K562 (cell line): Measurements from ENCODE around the gene RREB1. TPM values are rescaled to one million over a fixed set of nuclear protein-coding genes. Genes with fewer than 3 reads are reported as not detected.

Experiments
- ARHGAP35 ChIP-seq: fragments of 450-650 bp; IDR thresholded peaks from 2 replicates; pipeline ENCODE4 v1.6.1; 2018; ENCODE audit not compliant: partially characterized antibody
- ARID2 ChIP-seq: fragments of 450-650 bp; IDR thresholded peaks from 2 replicates; pipeline ENCODE4 v1.6.1; 2017; ENCODE audit warnings: antibody characterized with exemption, mild to moderate bottlenecking
- CBX3 ChIP-seq, 2 experiments: IDR thresholded peaks; 1 replicate in 1 of 2; 2 replicates in 1 of 2; pipeline ENCODE4 v1.6.1; 2012; ENCODE audit warnings: inconsistent platforms in 2 of 2, low read length in 2 of 2, borderline replicate concordance in 1 of 2, control low read depth in 1 of 2
- CEBPG ChIP-seq, 3 experiments: fragments of 200-800 bp in 1 of 3; sonication (Bioruptor generic) in 1 of 3; sonication (generic) in 1 of 3; formaldehyde crosslinking in 1 of 3; IDR thresholded peaks in 2 of 3; conservative IDR thresholded peaks in 1 of 3; 2 replicates each; pipeline versions ENCODE4 v1.6.1 to v1.8.0; 2016 to 2022; ENCODE audit warnings: missing compliant biosample characterization in 2 of 3, missing genetic modification characterization in 2 of 3, mild to moderate bottlenecking in 1 of 3, missing genetic modification reagents in 1 of 3
- E2F5 ChIP-seq: sonication (generic); formaldehyde crosslinking; IDR thresholded peaks from 2 replicates; pipeline ENCODE4 v1.8.0; 2022; ENCODE audit warnings: mild to moderate bottlenecking, missing genetic modification reagents
- EP400 ChIP-seq: fragments of 450-650 bp; IDR thresholded peaks from 2 replicates; pipeline ENCODE4 v1.6.1; 2017; ENCODE audit warnings: antibody characterized with exemption, mild to moderate bottlenecking, moderate library complexity
- GABPB2 ChIP-seq: fragments of 250-450 bp; sonication (Bioruptor Pico); conservative IDR thresholded peaks from 2 replicates; pipeline ENCODE4 v1.5.1; 2021; ENCODE audit warnings: mild to moderate bottlenecking
- GTF3C2 ChIP-seq: IDR thresholded peaks from 3 replicates; pipeline ENCODE4 v1.6.1; 2011; ENCODE audit warnings: borderline replicate concordance, mild to moderate bottlenecking, moderate library complexity; ENCODE audit not compliant: insufficient read length; ENCODE audit errors: extremely low read depth
- MCM3 ChIP-seq: fragments of 450-650 bp; IDR thresholded peaks from 2 replicates; pipeline ENCODE4 v1.6.1; 2016
- MED1 ChIP-seq: sonication (generic); formaldehyde crosslinking; IDR thresholded peaks from 2 replicates; pipeline ENCODE4 v1.8.1; 2023; ENCODE audit warnings: missing genetic modification reagents, borderline replicate concordance
- PCBP1 ChIP-seq: fragments of 200-400 bp; formaldehyde crosslinking; IDR thresholded peaks from 2 replicates; pipeline ENCODE4 v1.6.1; 2018; ENCODE audit warnings: mild to moderate bottlenecking, low read depth, low read length; ENCODE audit not compliant: poor library complexity, severe bottlenecking
- POLR2H ChIP-seq: IDR thresholded peaks from 2 replicates; pipeline ENCODE4 v1.6.1; 2016; ENCODE audit warnings: missing genetic modification characterization, low read depth, mild to moderate bottlenecking, control low read depth, missing compliant biosample characterization, moderate library complexity
- RBM34 ChIP-seq: fragments of 200-400 bp; formaldehyde crosslinking; IDR thresholded peaks from 2 replicates; pipeline ENCODE4 v1.6.1; 2018; ENCODE audit warnings: low read length, borderline replicate concordance; ENCODE audit not compliant: insufficient read depth
- RBM39 ChIP-seq: fragments of 200-400 bp; formaldehyde crosslinking; optimal IDR thresholded peaks from 2 replicates; pipeline ENCODE3; 2018; ENCODE audit warnings: low read depth, low read length
- RHOXF2B ChIP-seq: fragments of 250-450 bp; sonication (Bioruptor Pico); conservative IDR thresholded peaks from 2 replicates; pipeline ENCODE4 v1.5.1; 2021
- RNF2 ChIP-seq: sonication (generic); IDR thresholded peaks from 2 replicates; pipeline ENCODE4 v1.6.1; 2016
- RUNX1 ChIP-seq: sonication (generic); IDR thresholded peaks from 2 replicates; pipeline ENCODE4 v1.6.1; 2016; ENCODE audit warnings: antibody characterized with exemption, low read depth
- SIN3A ChIP-seq, 2 experiments: fragments of 150-350 bp in 1 of 2; IDR thresholded peaks; 2 replicates each; pipeline ENCODE4 v1.6.1; 2011 to 2016; ENCODE audit warnings: borderline replicate concordance in 2 of 2, low read depth in 2 of 2, low read length in 2 of 2, mild to moderate bottlenecking in 2 of 2, moderate library complexity in 2 of 2; ENCODE audit not compliant: control insufficient read depth in 1 of 2
- TEAD2 ChIP-seq: fragments of 450-650 bp; IDR thresholded peaks from 2 replicates; pipeline ENCODE4 v1.6.1; 2016; ENCODE audit warnings: missing genetic modification characterization, control low read depth, missing compliant biosample characterization
- TRIM24 ChIP-seq, 2 experiments: fragments of 450-650 bp; IDR thresholded peaks; 2 replicates each; pipeline ENCODE4 v1.6.1; 2016
- TRIM28 ChIP-seq: fragments of 450-650 bp; IDR thresholded peaks from 2 replicates; pipeline ENCODE4 v1.6.1; 2017
- ZNF133 ChIP-seq: fragments of 250-450 bp; sonication (Bioruptor Pico); IDR thresholded peaks from 2 replicates; pipeline ENCODE4 v1.4.0; 2020; ENCODE audit warnings: mild to moderate bottlenecking
- ZNF175 ChIP-seq: fragments of 200-800 bp; sonication (Bioruptor generic); IDR thresholded peaks from 2 replicates; pipeline ENCODE4 v1.6.1; 2016; ENCODE audit warnings: low read depth, mild to moderate bottlenecking, missing genetic modification characterization, missing compliant biosample characterization
- ZNF23 ChIP-seq: fragments of 250-450 bp; sonication (Bioruptor Pico); IDR thresholded peaks from 2 replicates; pipeline ENCODE4 v1.4.0; 2020; ENCODE audit warnings: mild to moderate bottlenecking
- ZNF282 ChIP-seq: sonication (generic); formaldehyde crosslinking; IDR thresholded peaks from 2 replicates; pipeline ENCODE4 v1.8.1; 2023; ENCODE audit warnings: missing genetic modification reagents
- ZNF778 ChIP-seq: fragments of 450-650 bp; formaldehyde crosslinking; IDR thresholded peaks from 2 replicates; pipeline ENCODE4 v1.4.0; 2020; ENCODE audit warnings: mild to moderate bottlenecking, moderate library complexity
- ZNF79 ChIP-seq: fragments of 250-450 bp; sonication (Bioruptor Pico); IDR thresholded peaks from 2 replicates; pipeline ENCODE4 v1.4.0; 2020; ENCODE audit warnings: low read depth, mild to moderate bottlenecking, moderate library complexity
- polyA plus RNA-seq, 8 experiments: library from polyadenylated mRNA; depleted of rRNA in 4 of 8; stranded (reverse) in 5 of 8; unstranded in 3 of 8; fragments of >200 nt; fragmentation: Nextera tagmentation in 2 of 8; fragmentation: Illumina TruSeq in 1 of 8; extraction: Ambion mirVana in 2 of 8; extraction: Trizol in 1 of 8; gene quantifications; 2 replicates each; pipeline versions ENCODE4 v1.2.1 to v1.2.3, GENCODE V29; 2011 to 2014; ENCODE audit warnings: inconsistent platforms in 1 of 8, missing spikeins in 1 of 8
- total RNA-seq, 7 experiments: library from RNA; depleted of rRNA in 6 of 7; stranded (reverse); fragments of >200 nt in 6 of 7; fragmentation: Illumina TruSeq in 2 of 7; extraction: Trizol in 2 of 7; gene quantifications; 2 replicates each; pipeline versions ENCODE4 v1.2.1 to v1.2.3, GENCODE V29; 2011 to 2021; ENCODE audit warnings: low replicate concordance in 1 of 7

RREB1 gene
- total and polyA plus RNA-seq, 9 of the 15 experiments (the other 6 are each of a cell fraction or from before 2014, with no cell fraction given) = 3.3 to 64.2 (median 19.3) TPM

- TF ChIP-seq CEBPG (CRISPR knock-in tag; IDR thresholded peaks at IDR 0.05) (peak; percentile 63), CEBPG (tag; conservative IDR thresholded peaks at IDR 0.05 in 1 of 2, IDR thresholded peaks at IDR 0.05 in 1 of 2) (no peak), CBX3 (IDR thresholded peaks at IDR 0.05; ENCODE audit: borderline replicate concordance in 1 of 2, low read length in 2 of 2) (no peak; a peak in 1 of 3 replicates), SIN3A (IDR thresholded peaks at IDR 0.05; ENCODE audit: borderline replicate concordance in 2 of 2, control insufficient read depth in 1 of 2, low read depth in 2 of 2, low read length in 2 of 2) (peak; percentile 71 to 83; a peak in 2 of 4 replicates), RUNX1 (0 out of 2 replicates have a peak, but pooled peaks have one; percentile 25), ZNF175 (CRISPR knock-in tag) (no peak), GTF3C2 (no peak), MED1 (CRISPR knock-in tag) (no peak), TEAD2 (tag) (no peak), RBM39 (no peak), ZNF778 (CRISPR knock-in tag) (no peak), ZNF133 (CRISPR knock-in tag) (no peak), ZNF282 (CRISPR knock-in tag) (no peak), GABPB2 (CRISPR knock-in tag) (no peak), RHOXF2B (CRISPR knock-in tag) (no peak), EP400 (peak; percentile 90), PCBP1 (no peak), ARID2 (no peak), MCM3 (no peak), ARHGAP35 (no peak), TRIM24 (IDR thresholded peaks at IDR 0.05) (0 out of 4 replicates have a peak, but pooled peaks of 1 of the 2 experiments have one; percentile 43), RBM34 (no peak), ZNF23 (CRISPR knock-in tag) (no peak), ZNF79 (CRISPR knock-in tag) (no peak), RNF2 (no peak), POLR2H (tag) (peak; percentile 52; the same call in 1 of the 2 replicates), TRIM28 (no peak), E2F5 (CRISPR knock-in tag) (no peak)
Observed at GRCh38 chr6:7150381-7151064, 42.8 kb downstream of the RREB1 start (continued).
